Jurkat, Clone E6-1 (cell line): ENCODE data around the gene COPS4. TPM values are rescaled to one million over a fixed set of nuclear protein-coding genes. Genes with fewer than 3 reads are reported as not detected.
"Not testable (repeated sequence)": the region's sequence is repeated elsewhere in the genome, so short reads cannot be mapped to it uniquely, and the experiment has no call there.

Experiments
- DNase-seq: peaks from one replicate; pipeline ENCODE4 v3.0.0-alpha.2; 2011; ENCODE audit warnings: low read depth, low spot score
- H3K4me3 ChIP-seq: 2 replicates; pipeline ENCODE4 v1.5.1; 2011; ENCODE audit warnings: mild to moderate bottlenecking, low read length, control low read depth, moderate library complexity
- polyA plus RNA-seq: library from polyadenylated mRNA; unstranded; fragments of >200 nt; gene quantifications from one replicate; pipeline ENCODE4 v1.2.1, GENCODE V29; 2012; ENCODE audit warnings: missing spikeins; ENCODE audit not compliant: insufficient read length, insufficient read depth

COPS4 gene
- polyA plus RNA-seq: 87.6 TPM

DNA sequence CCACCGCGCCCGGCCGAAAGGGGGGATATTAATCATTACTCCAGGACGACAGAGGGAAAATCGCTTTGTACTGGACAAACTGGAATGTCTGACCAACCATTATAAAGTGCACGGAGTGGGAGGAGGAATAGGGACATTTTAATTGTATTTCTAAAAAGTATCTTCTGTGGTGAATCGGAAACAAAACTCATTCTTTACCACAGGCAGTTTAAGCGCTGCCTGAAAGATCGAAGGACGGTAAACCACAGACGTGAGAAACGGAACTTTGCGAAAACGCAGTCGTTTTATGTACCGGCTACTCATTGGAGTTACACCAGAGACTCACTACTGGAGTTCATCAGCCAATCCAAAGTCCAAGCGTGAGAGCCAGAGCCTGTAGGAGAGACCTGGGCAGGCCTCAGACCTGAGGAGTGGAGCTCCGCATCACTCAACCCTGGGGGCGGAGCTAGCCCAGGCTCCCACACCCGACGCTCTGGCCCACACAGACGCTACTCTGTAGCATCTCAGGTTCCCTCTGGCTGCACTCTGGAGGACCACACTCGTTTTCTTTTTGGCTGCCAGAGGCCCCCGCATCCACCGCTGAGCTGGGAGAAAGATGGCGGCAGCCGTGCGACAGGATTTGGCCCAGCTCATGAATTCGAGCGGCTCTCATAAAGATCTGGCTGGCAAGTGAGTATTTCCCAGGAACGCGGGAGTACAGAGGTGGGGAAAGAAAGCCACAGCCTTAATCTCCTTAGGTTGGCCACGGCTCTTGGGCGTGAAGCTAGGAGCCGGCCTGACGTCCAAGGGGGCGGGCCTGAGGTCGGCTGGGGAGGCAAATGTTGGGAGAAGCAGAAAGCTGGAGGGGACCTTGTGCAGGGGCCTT is at the start of gene COPS4:
TSS of gene COPS4 (plus strand) at position 554 of the 865 bp plus-strand sequence. CDS start at position 596, 42 bp downstream.
- peak; percentile 100 for DNase-seq
- peak within 1 kb of the TSS; percentile 93 for H3K4me3 ChIP-seq

GRCh38 chr4:82987519-82987918 is 47.5 kb upstream of the COPS4 start:
- not testable (repeated sequence) for DNase-seq, H3K4me3 ChIP-seq

DNA sequence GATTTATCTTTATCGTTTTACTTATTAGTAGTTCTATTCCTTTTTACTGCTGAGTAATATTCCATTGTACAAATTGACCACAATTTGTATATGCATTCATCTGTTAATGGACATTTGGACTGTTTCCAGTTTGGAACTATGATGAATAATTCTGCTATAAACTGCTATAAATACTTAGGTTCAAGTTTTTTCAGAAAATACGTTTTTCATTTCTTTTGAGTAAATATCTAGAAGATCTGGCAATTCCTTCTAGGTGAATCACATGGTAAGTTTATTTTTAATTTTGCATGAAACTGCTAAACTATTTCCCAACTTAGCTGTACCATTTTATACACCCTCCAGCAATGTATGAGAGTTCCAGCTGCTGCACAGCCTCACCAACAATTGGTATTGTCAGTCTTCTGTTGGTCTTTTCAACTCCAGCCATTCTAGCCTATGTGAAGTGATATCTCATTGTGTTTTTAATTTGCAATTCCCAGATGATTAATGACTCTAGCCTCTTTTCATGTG is 46.6 kb upstream of the COPS4 start:
- DNase-seq: no peak

DNA sequence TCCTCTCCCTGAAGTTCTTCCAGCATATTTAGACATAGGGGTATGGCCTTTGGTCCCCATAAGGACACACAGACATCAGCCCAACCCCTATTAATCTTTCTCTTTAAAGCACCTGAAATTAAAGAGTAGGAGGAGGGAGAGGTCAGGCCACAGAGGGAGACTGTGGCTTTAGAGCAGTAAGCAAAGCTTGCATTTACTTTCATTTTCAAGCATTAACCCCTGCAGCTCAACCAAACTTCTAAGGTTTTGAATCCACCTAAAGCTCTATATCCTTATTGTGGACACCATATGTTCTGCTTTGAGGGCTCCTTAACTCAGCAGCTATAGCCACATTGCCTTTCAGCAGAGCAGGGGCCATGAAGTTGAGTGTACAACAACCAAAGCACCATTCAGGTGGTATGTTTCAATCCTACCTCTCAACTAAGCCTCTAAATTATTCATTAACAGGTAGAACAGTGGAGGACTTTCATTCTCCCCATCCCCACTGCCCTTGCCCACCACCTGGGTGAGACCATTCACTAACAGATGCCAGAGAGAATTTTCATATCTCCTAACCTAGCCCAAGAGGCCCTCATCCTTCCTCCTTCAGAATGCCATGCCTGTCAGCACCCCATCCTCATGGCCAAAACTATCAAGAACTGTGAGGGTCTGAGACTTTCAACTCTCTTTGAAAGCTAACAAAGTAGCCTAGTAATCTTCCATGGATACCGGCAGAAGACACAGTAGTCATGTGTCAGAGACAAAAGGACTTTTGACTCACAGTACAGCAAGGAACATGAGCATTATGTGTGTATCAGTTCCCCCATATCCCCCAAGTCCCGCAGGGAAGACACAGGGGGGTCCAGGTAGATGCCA is 45.2 kb upstream of the COPS4 start:
- H3K4me3 ChIP-seq: no peak overlapping the region
- DNase-seq: peak; percentile 46

More for the DNA sequence above, 46.6 kb upstream of the COPS4 start:
- no peak overlapping the region for H3K4me3 ChIP-seq

- no peak for DNase-seq
- H3K4me3 ChIP-seq: no peak overlapping the region
Measured at GRCh38 chr4:82994834-82995233, 40.1 kb upstream of the COPS4 start.

DNA sequence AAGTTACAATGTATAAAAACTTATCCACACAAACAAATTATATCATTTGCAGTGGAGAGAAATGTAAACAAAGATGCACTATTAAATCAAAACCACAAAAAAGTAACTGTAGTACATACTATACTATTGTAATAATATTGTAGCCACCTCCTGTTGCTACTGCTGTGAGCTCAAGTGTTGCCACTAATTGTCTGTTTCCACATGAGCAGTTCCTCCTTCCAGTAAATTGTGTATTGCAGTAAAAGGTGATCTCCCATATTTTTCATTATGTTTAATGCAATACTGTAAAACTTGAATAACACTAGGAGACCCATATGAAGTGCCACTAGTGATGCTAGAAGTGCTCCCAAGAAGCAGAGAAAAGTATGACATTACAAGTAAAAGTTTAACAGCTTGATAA is 36.1 kb upstream of the COPS4 start:
- no peak overlapping the region for H3K4me3 ChIP-seq
- no peak for DNase-seq

DNA sequence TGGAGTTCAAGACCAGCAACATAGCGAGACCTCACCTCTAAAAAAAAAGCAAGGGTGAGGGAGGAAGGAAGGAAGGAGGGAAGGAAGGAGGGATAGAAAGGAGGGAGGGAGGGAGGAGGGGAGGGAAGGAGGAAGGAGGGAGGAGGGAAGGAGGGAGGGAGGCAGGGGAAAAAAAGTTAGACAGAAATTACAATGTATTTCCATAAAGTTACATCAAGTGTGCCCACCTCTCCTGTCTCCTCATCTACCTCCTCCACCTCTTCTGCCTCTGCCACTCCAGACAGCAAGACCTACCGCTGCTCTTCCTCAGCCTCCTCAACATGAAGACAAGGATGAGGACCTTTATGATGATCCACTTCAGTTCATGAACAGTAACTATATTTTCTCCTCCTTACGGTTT is 32.7 kb upstream of the COPS4 start:
- no peak for DNase-seq
- H3K4me3 ChIP-seq: no peak overlapping the region

DNA sequence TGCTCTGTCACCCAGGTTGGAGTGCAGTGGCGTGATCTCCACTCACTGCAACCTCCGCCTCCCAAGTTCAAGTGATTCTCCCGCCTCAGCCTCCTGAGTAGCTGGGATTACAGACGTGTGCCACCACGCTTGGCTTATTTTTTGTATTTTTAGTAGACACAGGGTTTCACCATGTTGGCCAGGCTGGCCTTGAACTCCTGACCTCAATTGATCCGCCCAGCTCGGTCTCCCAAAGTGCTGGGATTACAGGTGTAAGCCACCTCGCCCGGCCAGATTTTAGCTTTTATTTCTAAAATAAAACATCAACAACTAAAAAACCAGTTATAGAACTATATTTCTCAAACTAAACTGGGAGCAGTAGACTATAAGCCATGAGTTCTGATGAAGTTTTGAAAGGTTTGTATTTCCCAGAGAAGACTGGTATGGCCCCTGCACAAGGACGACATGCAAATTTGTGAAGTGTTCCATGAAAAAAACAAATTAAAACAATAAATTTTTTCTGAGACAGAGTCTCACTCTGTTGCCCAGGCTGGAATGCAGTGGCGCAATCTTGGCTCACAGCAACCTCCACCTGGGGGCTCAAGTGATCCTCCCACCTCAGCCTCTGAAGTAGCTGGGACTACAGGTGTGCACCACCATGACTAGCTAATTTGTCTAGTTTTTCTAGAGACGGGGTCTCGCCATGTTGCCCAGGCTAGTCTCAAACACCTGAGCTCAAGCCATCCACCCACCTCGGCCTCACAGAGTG is 31.8 kb upstream of the COPS4 start:
- DNase-seq, H3K4me3 ChIP-seq: not testable (repeated sequence)

DNA sequence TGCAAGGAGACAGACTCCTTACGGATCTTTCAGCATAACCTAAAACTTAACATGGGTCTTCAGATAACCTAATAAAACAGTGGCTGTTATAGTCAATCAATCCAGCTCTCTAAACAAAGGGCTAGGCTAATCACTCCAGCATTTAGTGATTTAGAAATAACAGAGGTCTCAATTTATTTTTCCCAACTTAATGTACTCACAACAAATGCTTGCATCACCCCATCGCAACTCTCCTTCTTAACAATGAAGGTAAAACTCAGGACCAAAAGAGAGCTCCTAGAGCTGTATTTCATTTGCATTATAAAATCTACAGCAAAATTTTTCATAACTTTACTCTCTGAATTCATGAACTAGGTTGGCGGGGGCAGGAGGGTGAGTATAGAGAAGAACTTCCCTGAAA is 25.5 kb upstream of the COPS4 start:
- no peak for DNase-seq
- peak overlapping the region; percentile 88 for H3K4me3 ChIP-seq

DNA sequence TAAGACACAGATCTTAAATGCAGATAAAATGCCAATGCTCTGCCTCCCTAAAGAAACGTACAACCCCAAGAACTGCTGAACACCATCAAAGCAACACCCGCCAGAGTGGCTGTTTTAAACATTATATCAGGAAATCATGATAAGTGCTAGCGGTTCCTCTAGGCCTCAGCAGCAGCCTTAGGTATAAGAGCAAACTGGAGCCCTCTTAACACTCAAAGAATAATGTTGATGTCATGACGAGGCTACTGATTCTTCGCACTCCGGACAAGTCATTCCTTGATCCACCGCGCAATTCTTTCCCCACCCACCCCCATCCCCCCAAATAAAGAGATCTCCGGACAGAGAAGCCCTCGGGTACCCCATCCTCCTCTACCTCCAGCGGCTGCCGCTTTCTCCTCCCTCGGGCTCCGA is 24.9 kb upstream of the COPS4 start:
- H3K4me3 ChIP-seq: peak overlapping the region; percentile 88
- DNase-seq: peak; percentile 69

DNA sequence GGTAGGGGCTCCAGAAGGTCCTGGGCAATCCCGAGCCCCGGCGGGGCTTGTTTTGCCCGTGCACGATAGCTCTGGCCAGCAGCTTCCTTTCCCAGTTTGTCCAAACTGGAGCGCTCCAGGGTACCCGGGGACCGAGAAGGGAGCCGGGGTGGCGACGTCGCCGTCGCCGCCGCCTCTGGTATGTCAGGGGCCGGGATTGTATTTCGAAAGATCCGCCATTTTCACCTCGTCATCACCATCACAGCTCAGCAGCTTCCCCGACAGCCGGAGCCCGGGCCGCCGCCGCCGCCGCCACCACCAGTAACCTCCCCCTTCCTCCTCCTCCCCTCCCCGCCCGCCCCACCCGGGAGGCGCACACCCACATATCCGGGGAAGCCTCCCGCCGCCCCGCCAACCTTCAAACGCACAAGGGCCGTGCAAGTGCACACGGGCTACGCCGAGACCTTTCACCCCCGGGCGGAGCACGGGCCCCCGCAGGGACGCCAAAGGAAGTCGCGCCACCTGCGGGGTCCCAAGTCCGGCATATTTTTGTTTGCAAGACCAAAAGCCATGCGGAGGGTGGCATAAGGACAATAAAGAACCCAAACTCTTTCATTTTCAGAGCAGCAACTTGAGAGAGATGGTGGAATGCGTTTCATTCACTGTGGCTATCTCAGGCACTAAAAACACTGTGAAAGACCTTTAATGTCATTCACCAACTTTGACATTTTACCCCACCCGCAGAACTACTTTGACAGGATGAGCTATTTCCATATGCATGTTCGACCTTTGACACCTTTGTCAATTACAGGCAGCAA is 24.3 kb upstream of the COPS4 start, which contains the start of gene LIN54:
TSS of gene LIN54 (minus strand) at position 302 of the 797 bp plus-strand sequence. CDS start 25,979 bp downstream, outside the sequence.
- H3K4me3 ChIP-seq: peak within 1 kb of the TSS; percentile 88
- peak; percentile 78 for DNase-seq

- DNase-seq: peak; percentile 54
- H3K4me3 ChIP-seq: peak overlapping the region; percentile 88
Measured at GRCh38 chr4:83011689-83012199, 23.2 kb upstream of the COPS4 start.

DNA sequence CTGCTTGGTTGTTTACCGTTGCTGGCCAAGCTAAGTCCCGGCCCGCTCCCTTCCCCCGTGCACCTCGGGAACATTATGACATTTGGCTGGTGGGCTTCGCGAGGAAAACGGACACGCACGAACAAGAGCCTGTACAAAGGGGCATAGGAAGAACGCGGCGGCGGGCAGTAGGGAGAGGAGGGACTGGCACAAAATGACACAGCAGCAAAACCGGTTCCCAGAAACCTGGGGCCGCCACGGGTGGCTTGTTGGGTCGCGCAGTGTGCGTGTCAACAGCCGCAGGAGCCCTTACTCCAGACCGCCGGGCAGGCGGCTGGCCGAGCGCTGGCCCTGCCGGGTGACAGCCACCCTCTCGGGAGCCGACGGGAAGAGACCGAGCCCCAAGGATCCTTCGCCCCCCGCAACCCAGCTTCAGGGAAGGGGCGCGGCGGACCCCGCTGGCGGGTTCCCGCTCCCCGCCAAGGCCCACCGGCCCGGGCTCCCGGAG is 22.7 kb upstream of the COPS4 start:
- DNase-seq: no peak
- H3K4me3 ChIP-seq: peak overlapping the region; percentile 88

DNA sequence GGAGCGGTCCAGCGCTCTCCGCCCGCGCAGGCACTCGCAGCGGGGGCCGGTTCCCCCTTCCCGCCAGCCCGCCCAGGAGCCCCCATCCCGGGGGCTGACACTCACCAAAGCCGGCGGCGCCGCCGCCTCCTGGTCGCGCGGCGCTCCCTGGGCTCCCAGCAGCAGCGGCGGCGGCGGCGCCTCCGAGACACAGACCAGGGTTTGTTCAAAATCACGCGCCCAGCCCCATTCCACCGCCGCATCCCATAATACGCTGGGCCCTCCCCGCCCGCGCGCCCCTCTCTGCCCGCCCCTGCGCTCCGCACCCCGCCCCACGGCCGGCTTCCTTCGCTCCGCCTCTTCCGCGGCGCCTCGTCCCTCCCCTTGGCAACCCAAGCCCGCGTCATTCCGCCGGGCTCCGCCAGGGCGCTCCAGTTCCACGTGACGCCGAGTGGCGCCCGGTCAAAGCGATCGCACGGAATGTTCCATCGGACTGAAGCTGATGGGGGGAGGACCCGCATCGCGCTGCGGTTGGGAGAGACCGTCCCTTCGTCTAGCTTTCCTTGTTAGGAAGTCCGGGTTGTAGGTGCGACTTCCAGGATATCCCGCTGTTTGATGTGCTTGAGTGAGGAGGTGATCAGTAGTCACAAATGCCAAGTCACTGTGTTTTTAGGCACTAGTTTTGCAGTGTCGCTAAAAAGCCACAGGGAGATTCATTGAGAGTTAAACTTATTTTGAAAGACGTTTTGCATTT is 22.1 kb upstream of the COPS4 start:
- peak overlapping the region; percentile 88 for H3K4me3 ChIP-seq
- peak; percentile 97 for DNase-seq

GRCh38 chr4:83013420-83013867 is 21.5 kb upstream of the COPS4 start:
- no peak for DNase-seq
- peak overlapping the region; percentile 85 for H3K4me3 ChIP-seq

DNA sequence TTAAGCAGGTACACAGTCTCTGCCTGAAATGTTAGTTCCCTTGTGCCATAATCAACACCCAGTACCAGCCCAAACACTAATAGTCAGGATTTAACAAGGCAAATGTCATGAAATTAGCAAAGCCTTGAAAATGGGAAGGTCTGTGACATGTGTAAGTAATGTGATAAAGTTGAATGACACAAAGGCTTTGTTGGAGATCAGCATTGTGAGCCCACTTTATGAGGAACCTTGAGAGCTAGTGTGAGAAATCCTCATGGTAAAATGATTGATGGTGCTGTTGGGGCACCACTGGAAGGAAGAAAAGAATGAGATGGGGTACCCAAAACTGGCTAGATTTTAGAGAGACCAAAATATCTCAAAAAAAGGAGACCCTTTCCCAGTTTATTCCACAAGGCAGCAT is 21.1 kb upstream of the COPS4 start:
- H3K4me3 ChIP-seq: peak overlapping the region; percentile 85
- no peak for DNase-seq
